ENCODE data around the gene ACAD10.
"Not testable (repeated sequence)": the region's sequence is repeated elsewhere in the genome, so short reads cannot be mapped to it uniquely, and the experiment has no call there.

Gene ACAD10

DNA sequence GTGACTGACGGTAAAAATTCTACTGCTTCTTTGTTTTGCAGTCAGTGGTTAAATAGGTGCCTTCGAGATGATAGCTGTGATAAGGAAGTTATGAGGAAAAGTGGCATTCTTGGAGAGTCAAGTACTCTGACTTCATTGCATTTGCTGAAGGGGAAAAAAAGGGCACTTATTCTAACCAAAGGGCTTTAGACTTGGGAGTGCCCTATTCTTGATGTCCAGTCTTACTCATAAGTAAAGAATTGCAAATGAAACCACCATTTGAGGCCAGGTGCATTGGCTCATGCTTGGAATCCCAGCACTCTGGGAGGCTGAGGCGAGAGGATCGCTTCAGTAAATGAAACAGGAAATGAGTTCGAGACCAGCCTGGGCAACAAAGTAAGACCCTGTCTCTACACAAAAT lies 40.4 kb upstream of the ACAD10 start:
- no peak for DNase-seq (ENCODE audit: insufficient read length, low spot score)
- TF ChIP-seq CTCF (IDR thresholded peaks at IDR 0.05; ENCODE audit: insufficient read depth, missing control alignments), result no peak
- no peak for FAIRE-seq

DNA sequence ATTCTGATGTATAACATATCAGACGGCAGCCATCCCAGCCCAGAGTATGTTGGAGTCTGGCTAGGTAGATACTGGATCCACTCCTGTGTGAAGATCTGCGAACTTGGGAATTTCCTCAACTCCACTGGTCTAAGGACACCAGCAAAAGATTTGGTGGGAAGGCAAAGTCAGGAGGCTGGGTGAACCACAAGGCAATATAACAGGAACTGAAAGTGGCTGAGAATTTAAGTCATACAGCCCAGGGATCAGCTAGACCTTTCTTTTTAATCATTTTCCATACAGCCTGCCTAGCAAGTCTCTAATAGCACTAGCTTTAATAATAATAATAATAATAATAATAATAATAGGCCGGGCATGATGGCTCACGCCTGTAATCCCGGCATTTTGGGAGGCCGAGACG lies 34.9 kb upstream of the ACAD10 start:
- TF ChIP-seq CTCF (IDR thresholded peaks at IDR 0.05; ENCODE audit: insufficient read depth, missing control alignments), result no peak
- FAIRE-seq, result no peak
- DNase-seq (ENCODE audit: insufficient read length, low spot score), result no peak

DNA sequence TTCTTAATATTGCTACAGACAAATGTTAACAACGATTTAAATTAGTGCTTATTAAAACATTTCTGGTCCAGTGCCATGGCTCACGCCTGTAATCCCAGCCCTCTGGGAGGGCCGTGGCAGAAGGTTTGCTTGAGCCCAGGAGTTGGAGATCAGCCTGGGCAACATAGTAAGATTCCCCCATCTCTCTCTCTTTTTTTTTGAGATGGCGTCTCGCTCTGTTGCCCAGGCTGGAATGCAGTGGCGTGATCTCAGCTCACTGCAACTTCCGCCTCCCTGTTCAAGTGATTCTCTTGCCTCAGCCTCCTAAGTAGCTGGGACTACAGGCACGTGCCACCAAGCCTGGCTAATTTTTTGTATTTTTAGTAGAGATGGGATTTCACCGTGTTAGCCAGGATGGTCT lies 33.3 kb upstream of the ACAD10 start:
- not testable (repeated sequence) for FAIRE-seq

DNA sequence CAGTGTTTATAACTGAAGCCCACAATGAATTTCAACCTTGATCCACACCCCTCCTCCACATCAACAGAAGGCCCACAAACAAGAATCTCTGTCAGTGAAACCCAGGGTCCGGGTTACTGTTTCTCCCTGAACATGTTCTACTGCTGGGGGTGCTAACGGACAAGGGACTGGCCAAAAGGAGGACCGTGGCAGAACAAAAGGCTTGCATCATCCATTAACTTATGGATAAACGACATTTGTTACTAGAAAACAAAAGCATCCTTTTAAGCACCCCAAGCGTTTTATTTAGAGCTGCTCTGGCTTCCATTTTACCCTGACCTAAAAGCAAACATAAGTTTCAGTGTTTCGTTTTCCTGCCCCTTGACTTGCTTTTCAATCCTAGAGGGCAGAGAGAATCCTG lies 32.3 kb upstream of the ACAD10 start:
- no peak for FAIRE-seq
- no peak for DNase-seq (ENCODE audit: insufficient read length, low spot score)
- no peak for TF ChIP-seq CTCF (IDR thresholded peaks at IDR 0.05; ENCODE audit: insufficient read depth, missing control alignments)

More for the DNA sequence above, 33.3 kb upstream of the ACAD10 start:
- not testable (repeated sequence) for DNase-seq (ENCODE audit: insufficient read length, low spot score)

DNA sequence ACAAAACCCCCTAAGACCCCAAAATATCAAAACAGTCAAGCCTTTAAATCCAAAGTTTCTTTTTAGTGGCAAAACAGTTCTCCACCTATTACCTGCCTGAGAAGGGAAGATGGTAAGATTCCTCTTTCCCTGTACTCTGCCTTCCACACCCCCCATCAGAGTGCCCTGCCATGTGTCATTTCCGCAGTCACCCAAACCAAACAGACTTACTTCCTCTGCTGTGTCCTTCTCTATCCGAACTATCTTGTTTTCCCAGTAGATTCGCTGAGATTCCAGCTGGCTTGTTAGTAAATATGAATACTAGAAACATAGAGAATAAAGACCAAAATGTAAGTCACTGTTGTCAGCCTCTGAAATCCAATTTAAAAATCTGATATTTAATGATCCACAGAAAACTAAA lies 30.5 kb upstream of the ACAD10 start:
- TF ChIP-seq CTCF (IDR thresholded peaks at IDR 0.05; ENCODE audit: insufficient read depth, missing control alignments), result no peak
- FAIRE-seq (no peak), DNase-seq (ENCODE audit: insufficient read length, low spot score) (no peak)

- no peak for FAIRE-seq
- no peak for TF ChIP-seq CTCF (IDR thresholded peaks at IDR 0.05; ENCODE audit: insufficient read depth, missing control alignments)
Measured at GRCh38 chr12:111656016-111656415, 29.8 kb upstream of the ACAD10 start.

DNA sequence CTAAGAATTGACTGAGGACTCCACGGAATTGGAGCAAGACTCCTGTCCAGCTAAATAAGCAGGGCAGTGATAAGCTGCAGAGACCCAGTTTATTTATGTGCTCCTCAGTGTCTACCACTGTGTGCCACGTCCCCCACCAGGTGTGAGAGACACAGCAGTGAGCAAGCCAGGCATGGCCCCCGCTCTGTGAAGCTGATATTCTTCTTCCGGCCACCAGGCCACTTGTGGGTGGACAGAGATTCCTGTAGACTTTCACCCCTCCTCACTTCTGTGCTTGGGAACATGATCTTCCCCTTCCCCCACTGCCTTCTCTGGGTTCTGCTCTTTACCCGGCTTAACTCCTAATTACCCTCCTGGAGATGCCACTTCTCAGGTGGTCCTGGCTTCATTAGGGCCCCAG lies 21.4 kb upstream of the ACAD10 start:
- no peak for TF ChIP-seq CTCF (IDR thresholded peaks at IDR 0.05; ENCODE audit: insufficient read depth, missing control alignments)
- DNase-seq (ENCODE audit: insufficient read length, low spot score), result no peak
- FAIRE-seq, result no peak

More at GRCh38 chr12:111656016-111656415, 29.8 kb upstream of the ACAD10 start:
- no peak for DNase-seq (ENCODE audit: insufficient read length, low spot score)
